Measurements from ENCODE around the gene CCDC149.

The CCDC149 gene

GRCh38 chr4:24856586-24856985, 56.3 kb downstream of the CCDC149 start:
- in situ Hi-C loops (cut with HindIII; ENCODE audit: low sequenced_read_pairs) = no loop called here
- DNase-seq (ENCODE audit: low read depth, low spot score) = peak; percentile 75
- H3K4me3 ChIP-seq (ENCODE audit: low read depth, low read length) = no peak overlapping the region
- TF ChIP-seq CTCF (IDR thresholded peaks at IDR 0.05; ENCODE audit: low read depth, low read length) = no peak

GRCh38 chr4:24855741-24856140, 57.1 kb downstream of the CCDC149 start:
- DNase-seq (ENCODE audit: low read depth, low spot score) = no peak
- no peak for TF ChIP-seq CTCF (IDR thresholded peaks at IDR 0.05; ENCODE audit: low read depth, low read length)
- no peak overlapping the region for H3K4me3 ChIP-seq (ENCODE audit: low read depth, low read length)
- in situ Hi-C loops (cut with HindIII; ENCODE audit: low sequenced_read_pairs) = no loop called here

GRCh38 chr4:24853142-24853541, 59.7 kb downstream of the CCDC149 start:
- DNase-seq (ENCODE audit: low read depth, low spot score) = peak; percentile 64
- TF ChIP-seq CTCF (IDR thresholded peaks at IDR 0.05; ENCODE audit: low read depth, low read length) = no peak
- in situ Hi-C loops (cut with HindIII; ENCODE audit: low sequenced_read_pairs) = no loop called here
- H3K4me3 ChIP-seq (ENCODE audit: low read depth, low read length) = no peak overlapping the region

- no peak overlapping the region for H3K4me3 ChIP-seq (ENCODE audit: low read depth, low read length)
- DNase-seq (ENCODE audit: low read depth, low spot score) = peak; percentile 90
- TF ChIP-seq CTCF (IDR thresholded peaks at IDR 0.05; ENCODE audit: low read depth, low read length) = no peak
- in situ Hi-C loops (cut with HindIII; ENCODE audit: low sequenced_read_pairs) = no loop called here
These were observed 62.2 kb downstream of the CCDC149 start for GRCh38 chr4:24850674-24851073.

- in situ Hi-C loops (cut with HindIII; ENCODE audit: low sequenced_read_pairs) = no loop called here
- no peak for TF ChIP-seq CTCF (IDR thresholded peaks at IDR 0.05; ENCODE audit: low read depth, low read length)
- H3K4me3 ChIP-seq (ENCODE audit: low read depth, low read length) = no peak overlapping the region
These were observed 63.1 kb downstream of the CCDC149 start for GRCh38 chr4:24849756-24850155.

GRCh38 chr4:24849351-24849750, 63.5 kb downstream of the CCDC149 start:
- DNase-seq (ENCODE audit: low read depth, low spot score) = no peak
- no peak for TF ChIP-seq CTCF (IDR thresholded peaks at IDR 0.05; ENCODE audit: low read depth, low read length)
- in situ Hi-C loops (cut with HindIII; ENCODE audit: low sequenced_read_pairs) = no loop called here
- no peak overlapping the region for H3K4me3 ChIP-seq (ENCODE audit: low read depth, low read length)

More at GRCh38 chr4:24849756-24850155, 63.1 kb downstream of the CCDC149 start:
- DNase-seq (ENCODE audit: low read depth, low spot score) = no peak

- TF ChIP-seq CTCF (IDR thresholded peaks at IDR 0.05; ENCODE audit: low read depth, low read length) = no peak
- H3K4me3 ChIP-seq (ENCODE audit: low read depth, low read length) = no peak overlapping the region
- in situ Hi-C loops (cut with HindIII; ENCODE audit: low sequenced_read_pairs) = no loop called here
- no peak for DNase-seq (ENCODE audit: low read depth, low spot score)
These were observed 66.1 kb downstream of the CCDC149 start for GRCh38 chr4:24846716-24847115.
